Stimulated activated CD4-positive, alpha-beta T cell treated with anti-CD3 and anti-CD28 coated beads, Interleukin-2, amount 100 ng/mL, for 24 hours (primary cell): ENCODE results near the gene DLG4.

Experiments
- DNase-seq, 2 donors: peaks; one replicate each; pipeline ENCODE4 v3.0.0-alpha.2; 2020

DLG4 gene

GRCh38 chr17:7219812-7220592 is at the start of gene DLG4, which contains the start of gene ACADVL:
TSS of gene DLG4 (minus strand) at chr17:7219836.
TSS of gene ACADVL (plus strand) at chr17:7219938. CDS start at chr17:7219985, 47 bp downstream.
- peak; percentile 78 to 89 for DNase-seq

- DNase-seq: no peak
These were observed 47.1 kb upstream of the DLG4 start for GRCh38 chr17:7266784-7267183.

- DNase-seq: no peak
These were observed 44.1 kb upstream of the DLG4 start for GRCh38 chr17:7263801-7264078.

GRCh38 chr17:7262935-7263800 is 43.5 kb upstream of the DLG4 start:
- peak in 1 of 2 donors; percentile 37 for DNase-seq

GRCh38 chr17:7262192-7262934 is 42.7 kb upstream of the DLG4 start, which contains the start of gene CLDN7:
TSS of gene CLDN7 (minus strand) at chr17:7262478. CDS start at chr17:7262043, 435 bp downstream.
- DNase-seq: no peak

GRCh38 chr17:7261379-7262191 is 41.9 kb upstream of the DLG4 start:
- DNase-seq: peak in 1 of 2 donors; percentile 32

GRCh38 chr17:7260651-7261378 is 41.2 kb upstream of the DLG4 start:
- peak in 1 of 2 donors; percentile 58 for DNase-seq

GRCh38 chr17:7260151-7260550 is 40.5 kb upstream of the DLG4 start:
- DNase-seq: no peak

GRCh38 chr17:7259555-7259889 is 39.9 kb upstream of the DLG4 start:
- DNase-seq: no peak

GRCh38 chr17:7258731-7259554 is 39.3 kb upstream of the DLG4 start:
- no peak for DNase-seq

- DNase-seq: no peak
These were observed 37.3 kb upstream of the DLG4 start for GRCh38 chr17:7256766-7257456.

GRCh38 chr17:7254511-7254910 is 34.9 kb upstream of the DLG4 start:
- no peak for DNase-seq

GRCh38 chr17:7253082-7253481 is 33.4 kb upstream of the DLG4 start:
- DNase-seq: no peak

- DNase-seq: peak; percentile 88 to 98
These were observed 32.8 kb upstream of the DLG4 start, which contains the start of gene ELP5 for GRCh38 chr17:7252176-7253043. TSS of gene ELP5 (plus strand) at chr17:7252215. CDS start at chr17:7252551, 336 bp downstream.

GRCh38 chr17:7251661-7252175 is 32.1 kb upstream of the DLG4 start, which contains the start of gene CTDNEP1:
TSS of gene CTDNEP1 (minus strand) at chr17:7251734. CDS start at chr17:7251296, 438 bp downstream.
- peak; percentile 72 to 99 for DNase-seq

- DNase-seq: no peak
These were observed 31.3 kb upstream of the DLG4 start for GRCh38 chr17:7250695-7251627.

GRCh38 chr17:7249830-7250229 is 30.2 kb upstream of the DLG4 start:
- no peak for DNase-seq
